MG63 (cell line): ENCODE measurements around the gene NUP98. TPM values are rescaled to one million over a fixed set of nuclear protein-coding genes. Genes with fewer than 3 reads are reported as not detected.
"Not testable (repeated sequence)": the region's sequence is repeated elsewhere in the genome, so short reads cannot be mapped to it uniquely, and the experiment has no call there.

Experiments
- DNase-seq: peaks from one replicate; pipeline ENCODE4 v3.0.0-alpha.2; 2020
- H3K27me3 ChIP-seq: fragments of 250-450 bp; sonication (Bioruptor Pico); 2 replicates; pipeline ENCODE4 v1.5.1; 2020; ENCODE audit warnings: mild to moderate bottlenecking, moderate library complexity
- H3K36me3 ChIP-seq: fragments of 250-450 bp; sonication (Bioruptor Pico); 2 replicates; pipeline ENCODE4 v1.5.1; 2020; ENCODE audit warnings: mild to moderate bottlenecking, moderate library complexity
- H3K4me3 ChIP-seq: fragments of 250-450 bp; sonication (Bioruptor Pico); 2 replicates; pipeline ENCODE4 v1.5.1; 2020; ENCODE audit warnings: mild to moderate bottlenecking, moderate library complexity
- H3K9me3 ChIP-seq: fragments of 250-450 bp; sonication (Bioruptor Pico); 2 replicates; pipeline ENCODE4 v1.5.1; 2020; ENCODE audit warnings: mild to moderate bottlenecking, moderate library complexity
- total RNA-seq: library from RNA; depleted of rRNA; stranded (reverse); fragments of >200 nt; shearing (Covaris generic); gene quantifications from 2 replicates; pipeline ENCODE4 v1.2.3, GENCODE V29; 2014; ENCODE audit warnings: low replicate concordance

NUP98 gene
- total RNA-seq, 1 experiment from 2014 or later: 106 TPM

DNA sequence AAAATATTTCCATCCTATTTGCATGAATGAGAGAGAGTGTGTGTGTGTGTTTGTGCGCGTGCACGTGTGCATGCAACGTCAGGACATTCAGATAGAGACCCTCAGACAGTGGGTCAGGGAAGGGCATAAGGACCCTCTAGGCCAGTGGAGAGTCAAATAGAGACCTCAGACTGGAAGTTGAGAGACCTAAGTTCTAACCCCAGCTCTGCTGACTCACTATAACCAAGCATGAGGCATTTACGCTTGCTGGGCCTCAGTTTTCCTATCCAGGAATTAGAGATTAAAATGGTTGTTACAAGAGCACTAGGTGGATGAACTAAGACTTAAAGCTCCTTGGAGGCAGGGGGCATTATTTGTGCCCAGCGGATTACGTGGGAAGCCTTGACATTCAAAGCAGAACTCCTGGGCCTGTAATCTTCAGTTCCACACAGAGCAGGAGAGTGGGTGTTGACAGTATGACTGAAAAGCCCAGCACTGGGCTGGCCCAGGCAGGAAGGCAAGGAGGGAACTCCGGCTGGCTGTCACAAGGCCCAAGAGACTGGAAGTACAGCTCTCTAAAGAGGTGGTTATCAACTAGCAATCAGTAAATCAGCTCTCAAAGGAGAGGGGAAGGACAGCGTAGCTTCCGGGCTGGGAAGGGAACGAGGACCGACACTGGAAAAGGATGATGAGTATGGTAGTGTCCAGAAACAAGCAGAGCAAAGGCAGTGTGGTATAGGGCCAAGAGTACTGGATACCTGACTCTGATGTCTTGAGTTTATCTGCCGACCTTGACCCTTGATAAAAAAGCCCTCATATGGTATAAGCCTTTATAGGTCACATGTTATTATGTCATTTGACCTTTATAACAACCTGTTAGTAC lies 34.3 kb upstream of the NUP98 start:
- DNase-seq: no peak
- Histone ChIP-seq H3K36me3 (peaks cover 12% of the 10 kb centered on the region; the same call in 1 of the 2 replicates), H3K27me3 (no peaks in the 10 kb centered on the region), H3K4me3 (no peak overlapping the region), H3K9me3 (no peaks in the 10 kb centered on the region)

DNA sequence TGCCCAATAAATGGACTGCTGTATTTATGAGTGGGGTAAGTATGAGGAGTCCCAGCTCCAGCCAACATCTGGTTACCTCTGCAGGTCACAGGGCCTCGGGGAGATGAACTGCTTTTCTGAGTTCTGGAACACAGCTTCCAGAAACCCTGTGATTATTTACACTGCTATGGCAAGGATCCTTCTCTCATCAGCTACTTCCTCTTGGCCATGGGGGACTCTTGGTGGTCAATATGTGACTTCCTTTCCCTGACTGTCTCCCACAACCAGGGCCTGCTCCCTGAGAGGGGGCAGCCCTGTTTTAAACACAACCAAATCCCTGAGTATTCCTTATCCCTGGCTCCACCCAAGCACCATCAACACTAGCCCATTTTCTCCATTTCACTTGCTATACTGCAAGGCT lies 33.4 kb upstream of the NUP98 start:
- no peaks in the 10 kb centered on the region for H3K9me3 ChIP-seq
- H3K27me3 ChIP-seq: no peaks in the 10 kb centered on the region
- DNase-seq: no peak
- H3K4me3 ChIP-seq: no peak overlapping the region
- H3K36me3 ChIP-seq: peaks cover 12% of the 10 kb centered on the region; the same call in 1 of the 2 replicates

DNA sequence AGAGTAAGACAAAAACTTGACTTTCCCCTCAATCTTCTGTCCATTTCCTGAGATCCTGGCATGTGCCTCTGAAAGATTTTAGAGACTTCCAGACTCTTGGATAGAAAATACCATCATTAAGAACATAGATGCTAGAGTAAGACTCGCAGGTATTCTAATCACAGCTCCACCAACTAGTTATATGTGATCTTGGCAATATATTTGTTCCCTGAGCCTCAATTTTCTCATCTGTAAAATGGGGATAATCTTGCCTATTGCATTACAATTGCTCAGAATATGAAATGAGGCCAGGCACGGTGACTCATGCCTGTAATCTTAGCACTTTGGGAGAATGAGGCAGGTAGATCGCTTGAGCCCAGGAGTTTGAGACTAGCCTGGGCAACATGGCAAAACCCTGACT lies 32.7 kb upstream of the NUP98 start:
- Histone ChIP-seq H3K4me3 (no peak overlapping the region), H3K36me3 (peaks cover 12% of the 10 kb centered on the region; the same call in 1 of the 2 replicates), H3K9me3 (no peaks in the 10 kb centered on the region), H3K27me3 (no peaks in the 10 kb centered on the region)
- no peak for DNase-seq

DNA sequence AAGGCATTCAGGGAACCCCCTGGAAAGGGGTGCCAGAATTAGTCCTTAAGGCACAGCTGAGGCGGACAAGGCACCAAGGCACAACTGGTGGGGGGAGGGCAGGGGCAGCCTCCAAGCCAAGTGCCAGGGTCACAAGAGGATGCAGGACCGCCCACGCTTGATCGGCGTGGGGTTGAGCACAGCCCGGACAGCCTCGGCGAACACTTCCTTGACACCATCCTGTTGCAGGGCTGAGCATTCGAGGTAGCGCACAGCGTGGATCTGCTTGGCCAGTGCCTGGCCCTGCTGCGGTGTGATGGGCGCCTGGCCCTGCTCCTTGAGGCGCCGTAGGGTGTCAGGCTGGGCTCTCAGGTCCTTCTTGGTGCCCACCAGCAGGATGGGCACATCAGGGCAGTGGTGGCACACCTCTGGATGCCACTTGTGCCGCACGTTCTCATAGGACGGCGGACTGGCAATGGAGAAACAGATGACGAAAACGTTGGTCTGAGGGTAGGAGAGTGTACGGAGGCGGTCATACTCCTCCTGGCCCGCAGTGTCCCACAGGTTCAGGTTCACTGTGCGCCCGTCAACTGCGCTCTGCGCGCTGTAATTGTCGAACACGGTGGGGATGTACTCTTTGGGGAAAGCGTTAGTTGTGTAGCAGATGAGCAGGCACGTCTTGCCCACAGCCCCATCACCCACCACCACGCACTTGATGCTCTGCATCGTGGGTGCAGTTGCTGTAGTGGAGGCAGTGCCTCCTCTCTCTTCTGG lies 30.3 kb upstream of the NUP98 start:
- peaks cover 9% of the 10 kb centered on the region; the same call in 1 of the 2 replicates for H3K36me3 ChIP-seq
- H3K27me3 ChIP-seq: no peaks in the 10 kb centered on the region
- DNase-seq: no peak
- H3K4me3 ChIP-seq: no peak overlapping the region
- no peaks in the 10 kb centered on the region for H3K9me3 ChIP-seq

DNA sequence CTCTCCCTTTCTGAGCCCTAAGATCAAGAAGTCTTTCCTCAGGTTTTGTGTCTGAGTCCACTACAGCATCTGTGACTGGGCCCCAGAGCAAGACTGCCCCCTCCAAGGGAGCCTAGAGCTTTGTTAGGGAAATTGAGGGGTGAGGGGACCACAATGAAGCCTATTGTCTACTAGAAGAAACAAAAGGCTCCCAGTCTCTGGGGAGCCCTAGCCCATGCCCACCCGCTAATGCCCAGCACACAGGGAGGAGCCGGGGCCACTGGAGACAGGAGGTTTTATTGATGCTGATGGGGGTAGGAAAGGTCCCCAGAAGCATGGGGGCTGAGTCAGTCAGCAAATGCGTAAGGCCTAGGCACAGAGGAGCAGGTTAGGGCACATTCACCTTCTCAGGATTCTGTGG lies 29.4 kb upstream of the NUP98 start:
- H3K36me3 ChIP-seq: peaks cover 9% of the 10 kb centered on the region; the same call in 1 of the 2 replicates
- no peak overlapping the region for H3K4me3 ChIP-seq
- DNase-seq: no peak
- H3K27me3 ChIP-seq: no peaks in the 10 kb centered on the region
- no peaks in the 10 kb centered on the region for H3K9me3 ChIP-seq

DNA sequence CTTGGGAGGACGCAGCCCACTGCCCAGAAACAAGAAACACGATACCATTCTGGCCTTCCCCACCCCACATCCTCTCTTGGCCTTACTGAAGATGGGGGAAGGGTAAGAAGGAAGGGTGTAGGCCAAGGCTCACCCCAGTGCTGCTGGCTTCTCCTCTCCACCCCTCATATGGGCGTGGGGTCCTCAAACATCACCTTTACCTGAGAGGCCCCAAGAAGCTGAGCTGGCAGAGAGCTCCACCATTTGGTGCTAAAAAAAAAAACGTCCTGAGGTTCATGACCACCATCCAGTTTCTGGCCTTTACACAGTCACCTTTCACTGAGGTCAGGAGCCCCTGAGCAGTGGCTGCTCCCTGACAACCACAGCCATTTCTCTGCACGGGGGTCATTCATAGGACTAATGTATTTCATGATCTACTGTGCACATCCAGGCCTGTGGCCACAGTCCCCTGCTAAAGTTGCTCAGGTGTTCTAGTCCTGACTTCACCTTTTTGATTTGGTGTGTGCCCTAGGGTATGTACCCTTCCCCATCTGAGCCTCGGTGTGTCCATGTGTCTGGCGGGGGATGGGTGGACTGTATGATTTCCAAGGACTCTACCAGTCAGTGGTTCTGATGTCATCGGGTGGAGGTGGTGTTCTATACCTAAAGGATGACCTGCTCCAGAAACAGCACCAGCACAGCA lies 28.3 kb upstream of the NUP98 start:
- DNase-seq: no peak
- Histone ChIP-seq H3K4me3 (no peak overlapping the region), H3K9me3 (no peaks in the 10 kb centered on the region), H3K36me3 (peaks cover 9% of the 10 kb centered on the region; the same call in 1 of the 2 replicates), H3K27me3 (no peaks in the 10 kb centered on the region)

DNA sequence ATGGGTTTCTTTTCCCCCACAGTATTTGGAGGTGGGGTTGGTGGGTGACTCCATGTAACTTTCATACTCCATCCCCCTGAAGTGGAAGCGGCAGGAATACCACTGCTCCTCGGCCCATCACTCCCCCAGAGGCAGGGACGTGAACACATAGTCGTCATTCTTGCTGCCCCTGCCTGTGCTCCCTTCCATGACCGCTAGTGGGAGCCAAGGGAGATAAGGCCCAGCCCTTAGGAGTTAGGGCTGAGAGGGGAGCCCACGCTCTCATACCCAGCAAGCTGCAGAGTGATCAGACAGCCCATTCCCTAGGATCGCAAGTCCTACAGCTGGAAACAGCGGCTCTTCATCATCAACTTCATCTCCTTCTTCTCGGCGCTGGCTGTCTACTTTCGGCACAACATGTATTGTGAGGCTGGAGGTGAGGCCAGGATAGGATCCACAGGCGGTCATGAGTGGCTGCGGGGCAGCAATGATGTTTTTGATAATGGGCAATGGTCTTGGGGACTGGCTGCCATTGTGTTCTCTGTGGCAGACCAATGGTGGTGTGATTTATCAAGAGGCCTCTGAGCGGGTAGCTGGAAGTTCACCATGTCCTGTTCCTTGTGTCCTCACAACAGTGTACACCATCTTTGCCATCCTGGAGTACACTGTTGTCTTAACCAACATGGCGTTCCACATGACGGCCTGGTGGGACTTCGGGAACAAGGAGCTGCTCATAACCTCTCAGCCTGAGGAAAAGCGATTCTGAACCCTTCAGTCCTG lies 27.5 kb upstream of the NUP98 start:
- Histone ChIP-seq H3K27me3 (no peaks in the 10 kb centered on the region), H3K36me3 (peaks cover 5% of the 10 kb centered on the region; the same call in 1 of the 2 replicates), H3K4me3 (no peak overlapping the region), H3K9me3 (no peaks in the 10 kb centered on the region)
- DNase-seq: peak; percentile 39

DNA sequence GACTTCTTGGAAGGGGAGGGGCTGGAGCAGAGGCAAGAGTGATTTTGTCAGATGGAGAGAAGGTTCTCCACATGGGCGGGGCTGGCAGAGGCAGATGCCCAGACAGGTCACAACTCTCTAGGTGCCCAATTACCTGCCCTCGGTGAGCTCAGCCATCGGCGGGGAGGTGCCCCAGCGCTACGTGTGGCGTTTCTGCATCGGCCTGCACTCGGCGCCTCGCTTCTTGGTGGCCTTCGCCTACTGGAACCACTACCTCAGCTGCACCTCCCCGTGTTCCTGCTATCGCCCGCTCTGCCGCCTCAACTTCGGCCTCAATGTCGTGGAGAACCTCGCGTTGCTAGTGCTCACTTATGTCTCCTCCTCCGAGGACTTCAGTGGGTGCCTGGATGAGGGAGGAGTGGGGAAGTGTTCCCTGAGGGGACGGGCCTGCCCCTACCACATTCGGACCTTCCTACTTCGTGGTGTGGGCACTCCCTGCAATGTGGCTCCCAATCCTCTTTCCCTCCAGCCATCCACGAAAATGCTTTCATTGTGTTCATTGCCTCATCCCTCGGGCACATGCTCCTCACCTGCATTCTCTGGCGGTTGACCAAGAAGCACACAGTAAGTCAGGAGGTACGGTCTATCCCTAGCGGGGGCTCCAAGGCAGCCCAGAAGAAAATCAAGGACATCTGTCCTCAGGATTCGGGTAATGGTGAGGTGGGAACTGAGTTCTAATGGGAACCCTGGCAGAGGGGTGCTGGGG lies 26.6 kb upstream of the NUP98 start:
- DNase-seq: no peak
- H3K27me3 ChIP-seq: no peaks in the 10 kb centered on the region
- no peaks in the 10 kb centered on the region for H3K9me3 ChIP-seq
- H3K4me3 ChIP-seq: no peak overlapping the region
- H3K36me3 ChIP-seq: no peaks in the 10 kb centered on the region; the same call in 1 of the 2 replicates

DNA sequence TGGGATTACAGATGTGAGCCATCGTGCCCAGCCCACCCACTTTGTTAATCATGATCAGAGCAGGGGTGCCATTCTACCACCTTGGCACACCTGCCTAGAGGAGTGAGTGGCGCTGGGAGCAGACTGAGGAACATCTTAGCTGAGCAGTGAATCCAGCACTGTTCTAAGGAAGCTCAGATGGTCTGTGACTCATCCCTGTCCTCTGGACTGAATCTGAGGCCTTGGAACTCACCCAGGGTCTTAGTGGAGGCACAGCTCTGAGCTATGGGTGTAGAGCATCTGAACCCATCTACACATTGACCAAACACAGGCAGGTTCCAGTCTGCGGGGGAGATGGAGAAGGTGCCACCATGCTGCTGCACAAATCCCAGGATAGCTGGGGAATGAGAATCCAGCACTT lies 25.9 kb upstream of the NUP98 start:
- Histone ChIP-seq H3K36me3 (no peaks in the 10 kb centered on the region; the same call in 1 of the 2 replicates), H3K9me3 (no peaks in the 10 kb centered on the region), H3K27me3 (no peaks in the 10 kb centered on the region), H3K4me3 (no peak overlapping the region)
- peak; percentile 66 for DNase-seq

DNA sequence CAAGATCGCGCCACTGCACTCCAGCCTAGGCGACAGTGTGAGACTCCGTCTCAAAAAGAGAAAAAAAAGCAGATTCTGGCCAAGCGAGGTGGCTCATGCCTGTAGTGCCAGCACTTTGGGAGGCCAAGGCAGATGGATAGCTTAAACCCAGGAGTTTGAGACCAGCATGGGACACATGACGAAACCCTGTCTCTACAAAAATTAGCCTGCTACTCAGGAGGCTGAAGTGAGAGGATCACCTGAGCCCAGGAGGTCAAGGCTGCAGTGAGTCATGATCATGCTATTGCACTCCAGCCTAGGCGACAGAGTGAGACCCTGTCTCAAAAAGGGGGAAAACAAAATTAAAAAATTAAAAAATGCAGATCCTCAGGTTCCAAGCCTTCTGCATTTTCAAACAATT lies 25.0 kb upstream of the NUP98 start:
- Histone ChIP-seq H3K36me3 (no peaks in the 10 kb centered on the region; the same call in 1 of the 2 replicates), H3K9me3 (no peaks in the 10 kb centered on the region), H3K27me3 (no peaks in the 10 kb centered on the region), H3K4me3 (no peak overlapping the region)
- DNase-seq: no peak

DNA sequence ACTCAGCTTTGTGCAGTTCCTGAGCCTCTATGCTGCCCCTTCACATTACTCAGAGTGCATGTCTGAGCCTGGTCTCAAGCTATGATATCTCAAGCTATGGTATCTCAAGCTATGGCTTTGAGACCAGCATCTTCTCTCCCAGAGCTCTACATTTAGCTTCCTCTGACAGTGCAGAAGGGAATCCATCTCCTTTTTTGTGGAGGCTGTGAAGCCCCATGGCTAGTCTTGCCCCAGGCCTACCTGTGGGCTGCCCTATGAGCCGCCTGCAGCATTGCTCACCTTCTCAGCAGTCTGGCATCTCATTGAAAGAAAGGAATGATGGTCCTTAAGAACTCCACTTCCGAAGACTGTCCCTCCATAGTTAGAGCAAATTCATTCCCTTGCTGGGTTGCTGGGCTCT lies 23.6 kb upstream of the NUP98 start:
- Histone ChIP-seq H3K27me3 (no peaks in the 10 kb centered on the region), H3K36me3 (no peaks in the 10 kb centered on the region; the same call in 1 of the 2 replicates), H3K9me3 (no peaks in the 10 kb centered on the region), H3K4me3 (no peak overlapping the region)
- DNase-seq: no peak

DNA sequence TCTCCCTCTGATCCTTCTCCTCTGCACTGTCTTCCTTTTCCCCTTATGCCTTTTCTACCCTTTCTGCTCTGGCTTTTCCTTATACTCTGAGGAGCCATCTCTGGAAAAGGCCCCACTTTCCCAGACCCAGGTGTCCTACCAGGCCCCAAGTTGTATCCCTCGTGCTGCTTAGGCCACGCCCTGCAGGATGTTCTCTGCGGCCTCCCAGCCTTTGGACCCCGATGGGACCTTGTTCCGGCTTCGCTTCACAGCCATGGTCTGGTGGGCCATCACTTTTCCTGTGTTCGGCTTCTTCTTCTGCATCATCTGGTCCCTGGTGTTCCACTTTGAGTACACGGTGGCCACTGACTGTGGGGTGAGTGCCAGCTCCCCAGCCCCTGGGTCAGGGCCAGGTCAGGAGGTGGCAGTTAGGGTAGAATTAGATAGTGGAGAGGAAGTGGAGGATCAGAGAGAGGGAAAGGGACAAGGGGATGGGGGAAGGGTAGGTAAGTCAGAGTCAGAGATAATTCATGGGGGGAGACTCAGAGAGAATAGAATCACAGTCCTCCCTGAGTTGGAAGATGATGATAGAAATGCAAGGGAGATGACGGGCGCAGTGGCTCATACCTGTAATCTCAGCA lies 19.9 kb upstream of the NUP98 start:
- H3K27me3 ChIP-seq: no peaks in the 10 kb centered on the region
- no peak overlapping the region for H3K4me3 ChIP-seq
- H3K36me3 ChIP-seq: no peaks in the 10 kb centered on the region
- no peak for DNase-seq
- no peaks in the 10 kb centered on the region for H3K9me3 ChIP-seq

DNA sequence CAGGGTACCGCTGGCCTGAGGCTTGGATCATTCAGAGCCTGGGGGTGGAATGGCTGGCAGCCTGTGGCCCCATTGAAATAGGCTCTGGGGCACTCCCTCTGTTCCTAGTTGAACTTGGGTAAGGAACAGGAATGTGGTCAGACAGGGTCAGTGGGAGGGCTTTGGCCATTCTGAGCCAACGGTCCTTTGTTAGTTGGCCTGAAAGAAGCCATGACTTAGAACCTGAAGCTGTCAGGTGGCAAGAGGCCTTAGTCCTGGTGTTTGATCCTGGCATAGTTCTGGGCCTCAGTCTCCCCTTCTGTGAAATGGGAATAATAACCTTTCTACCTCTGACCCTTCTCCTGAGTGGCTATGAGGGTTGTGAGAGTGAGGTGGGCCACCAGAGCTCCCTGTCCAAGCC lies 19.3 kb upstream of the NUP98 start:
- Histone ChIP-seq H3K9me3 (no peaks in the 10 kb centered on the region), H3K36me3 (no peaks in the 10 kb centered on the region), H3K27me3 (no peaks in the 10 kb centered on the region), H3K4me3 (no peak overlapping the region)
- DNase-seq: no peak

DNA sequence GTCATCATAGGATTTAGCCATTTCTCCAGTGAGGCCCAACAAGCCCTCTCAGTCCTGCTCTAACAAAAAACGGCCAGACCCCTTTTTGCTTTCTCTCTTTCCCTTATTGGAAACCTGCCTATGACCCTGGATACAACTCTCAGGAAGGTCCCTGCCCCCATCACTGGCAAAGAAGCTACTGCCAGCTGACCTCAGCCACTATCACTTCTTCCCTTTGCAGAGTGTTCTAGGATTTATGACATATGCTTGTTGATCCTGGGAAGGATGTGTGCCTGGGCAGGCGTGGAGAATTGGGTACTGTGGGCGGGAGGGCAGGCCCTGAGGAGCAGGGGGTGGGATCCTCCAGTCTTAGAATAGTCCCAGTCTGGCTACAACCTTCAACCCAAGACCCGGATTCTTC lies 18.5 kb upstream of the NUP98 start:
- no peak overlapping the region for H3K4me3 ChIP-seq
- no peaks in the 10 kb centered on the region for H3K27me3 ChIP-seq
- no peaks in the 10 kb centered on the region for H3K9me3 ChIP-seq
- no peak for DNase-seq
- no peaks in the 10 kb centered on the region for H3K36me3 ChIP-seq

DNA sequence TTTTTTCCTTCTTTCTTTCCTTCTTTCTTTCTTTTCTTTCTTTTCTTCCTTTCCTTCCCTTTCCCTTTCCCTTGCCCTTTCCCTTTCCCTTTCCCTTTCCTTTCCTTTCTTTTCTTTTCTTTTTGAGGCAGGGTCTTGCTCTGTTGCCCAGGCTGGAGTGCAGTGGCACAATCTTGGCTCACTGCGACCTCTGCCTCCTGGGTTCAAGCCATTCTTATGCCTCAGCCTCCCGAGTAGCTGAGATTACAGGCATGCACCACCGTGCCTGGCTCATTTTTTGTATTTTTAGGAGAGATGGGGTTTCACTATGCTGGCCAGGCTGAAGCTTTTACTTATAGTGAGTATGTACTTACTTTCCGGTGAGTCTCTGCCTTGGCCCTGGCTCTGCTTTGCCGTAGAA lies 17.5 kb upstream of the NUP98 start:
- H3K4me3 ChIP-seq, H3K9me3 ChIP-seq, DNase-seq, H3K36me3 ChIP-seq, H3K27me3 ChIP-seq: not testable (repeated sequence)
